Subcutaneous adipose tissue (tissue), 4 donors: ENCODE measurements around the gene SRA1. TPM values are rescaled to one million over a fixed set of nuclear protein-coding genes. Genes with fewer than 3 reads are reported as not detected.

ENCODE experiments used
- total RNA-seq, 4 donors: library from RNA; depleted of rRNA; stranded (reverse); fragments of >200 nt; gene quantifications; one replicate each; pipeline ENCODE4 v1.1.0, GENCODE V29; 2016
- TF ChIP-seq, protein P1 (sequence below): fragments of 450-650 bp; IDR thresholded peaks from one replicate; pipeline ENCODE4 v1.5.1; 2016; ENCODE audit warnings: low read depth, mild to moderate bottlenecking, control low read depth, antibody characterized with exemption, moderate library complexity

The SRA1 gene
- total RNA-seq, 4 donors from 2014 or later = 12.4 to 33.3 (median 14.7) TPM

DNA sequence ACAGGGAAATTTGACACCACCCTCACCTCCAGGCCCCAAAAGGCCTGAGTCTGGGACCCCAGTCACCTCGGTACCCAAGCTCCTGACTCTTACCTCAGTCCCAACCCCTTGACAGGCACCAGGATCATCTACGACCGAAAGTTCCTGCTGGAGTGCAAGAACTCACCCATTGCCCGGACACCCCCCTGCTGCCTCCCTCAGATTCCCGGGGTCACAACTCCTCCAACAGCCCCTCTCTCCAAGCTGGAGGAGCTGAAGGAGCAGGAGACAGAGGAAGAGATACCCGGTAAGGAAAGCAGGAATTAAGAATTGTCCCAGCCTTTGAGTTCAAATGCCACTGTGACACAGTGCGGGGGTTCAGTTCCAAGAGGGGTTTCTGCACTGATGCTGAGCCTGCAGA is 8.5 kb downstream of the SRA1 start:
- TF ChIP-seq, protein P1, sequence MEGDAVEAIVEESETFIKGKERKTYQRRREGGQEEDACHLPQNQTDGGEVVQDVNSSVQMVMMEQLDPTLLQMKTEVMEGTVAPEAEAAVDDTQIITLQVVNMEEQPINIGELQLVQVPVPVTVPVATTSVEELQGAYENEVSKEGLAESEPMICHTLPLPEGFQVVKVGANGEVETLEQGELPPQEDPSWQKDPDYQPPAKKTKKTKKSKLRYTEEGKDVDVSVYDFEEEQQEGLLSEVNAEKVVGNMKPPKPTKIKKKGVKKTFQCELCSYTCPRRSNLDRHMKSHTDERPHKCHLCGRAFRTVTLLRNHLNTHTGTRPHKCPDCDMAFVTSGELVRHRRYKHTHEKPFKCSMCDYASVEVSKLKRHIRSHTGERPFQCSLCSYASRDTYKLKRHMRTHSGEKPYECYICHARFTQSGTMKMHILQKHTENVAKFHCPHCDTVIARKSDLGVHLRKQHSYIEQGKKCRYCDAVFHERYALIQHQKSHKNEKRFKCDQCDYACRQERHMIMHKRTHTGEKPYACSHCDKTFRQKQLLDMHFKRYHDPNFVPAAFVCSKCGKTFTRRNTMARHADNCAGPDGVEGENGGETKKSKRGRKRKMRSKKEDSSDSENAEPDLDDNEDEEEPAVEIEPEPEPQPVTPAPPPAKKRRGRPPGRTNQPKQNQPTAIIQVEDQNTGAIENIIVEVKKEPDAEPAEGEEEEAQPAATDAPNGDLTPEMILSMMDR = no peak

DNA sequence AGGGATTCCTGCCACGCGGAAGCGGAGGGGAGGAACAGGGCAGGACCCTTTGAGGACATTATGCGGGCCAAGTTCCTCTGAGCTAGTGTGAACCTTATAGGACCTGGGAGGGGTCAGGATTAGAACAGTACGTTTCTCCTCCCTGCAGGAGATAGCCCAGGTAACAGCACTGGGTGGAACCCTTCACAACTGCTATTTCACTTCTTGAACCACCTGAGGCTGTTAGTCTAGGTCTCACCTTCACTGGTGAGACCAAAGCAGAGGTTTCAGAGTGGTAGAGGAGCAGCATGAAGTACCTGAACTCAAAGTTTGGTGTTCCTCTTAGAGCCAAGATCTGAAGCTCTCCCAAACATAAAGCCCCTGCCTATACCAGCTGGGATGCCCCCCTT is 9.0 kb downstream of the SRA1 start:
- TF ChIP-seq, protein P1 = no peak

DNA sequence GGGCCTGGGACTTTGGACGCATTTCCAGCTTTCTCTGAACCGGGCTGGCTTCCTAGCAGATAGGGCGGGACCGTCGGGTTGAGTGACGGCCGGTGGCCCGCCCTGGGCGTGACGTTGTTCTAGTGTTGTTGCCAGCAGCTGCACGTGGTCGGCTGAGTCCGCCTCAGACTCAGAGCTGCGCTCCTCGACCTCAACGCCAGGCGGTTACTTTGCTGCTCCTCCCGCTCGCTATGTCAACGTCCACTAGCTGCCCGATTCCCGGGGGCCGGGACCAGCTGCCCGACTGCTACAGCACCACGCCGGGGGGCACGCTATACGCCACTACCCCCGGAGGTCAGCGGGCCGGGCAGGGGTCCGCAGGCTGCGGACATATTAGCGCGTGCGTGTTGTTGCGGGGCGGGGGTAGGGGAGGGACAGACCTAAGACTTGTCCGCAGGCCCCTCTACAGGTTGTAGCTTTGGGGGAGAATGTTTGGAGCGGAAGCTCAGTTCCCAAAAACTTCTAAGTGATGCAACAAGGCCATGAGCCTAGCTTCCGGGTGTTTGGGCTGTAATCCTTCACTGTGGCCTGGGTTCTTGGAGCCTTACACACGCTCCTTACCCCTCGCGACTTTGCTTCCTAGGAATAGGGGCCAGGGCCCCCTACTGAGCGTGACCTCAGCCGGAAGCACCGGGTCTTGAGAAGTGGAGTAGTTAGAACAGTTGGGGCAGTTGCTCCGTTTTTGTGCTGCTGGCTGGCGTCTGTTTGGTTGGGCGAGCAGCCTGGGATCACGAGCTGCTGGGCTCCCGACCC is 9.6 kb downstream of the SRA1 start, which contains the start of gene EIF4EBP3:
TSS of gene EIF4EBP3 (plus strand) at position 155 of the 792 bp plus-strand sequence. CDS start at position 231, 76 bp downstream.
- TF ChIP-seq, protein P1 = no peak

DNA sequence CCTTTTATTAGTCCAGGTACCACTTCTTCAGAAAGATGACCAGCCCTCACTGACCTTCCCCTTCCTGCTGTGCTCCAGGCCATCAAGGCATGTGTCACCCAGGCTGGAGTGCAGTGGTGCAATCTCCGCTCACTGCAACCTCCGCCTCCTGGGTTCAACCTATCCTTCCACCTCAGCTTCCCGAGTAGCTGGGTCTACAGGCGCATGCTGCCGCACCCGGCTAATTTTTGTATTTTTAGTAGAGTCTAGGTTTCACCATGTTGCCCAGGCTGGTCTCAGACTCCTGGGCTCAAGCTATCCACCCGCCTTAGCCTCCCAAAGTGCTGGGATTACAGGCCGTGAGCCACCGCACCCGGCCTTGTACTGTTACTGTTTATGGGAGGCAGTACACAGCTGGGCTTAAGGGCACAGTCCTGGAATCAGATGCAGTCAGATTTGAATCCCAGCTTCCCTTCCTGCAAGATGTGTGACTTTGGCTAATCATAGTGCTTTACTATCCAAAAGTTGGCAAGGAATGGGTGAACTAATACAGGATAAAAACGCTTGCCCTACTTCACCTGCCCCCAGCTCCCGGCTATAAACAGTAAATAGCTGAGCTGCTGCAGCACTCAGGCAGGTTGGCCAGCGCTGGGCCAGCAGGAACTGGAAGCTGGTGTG is 10.3 kb downstream of the SRA1 start:
- TF ChIP-seq, protein P1 = no peak

DNA sequence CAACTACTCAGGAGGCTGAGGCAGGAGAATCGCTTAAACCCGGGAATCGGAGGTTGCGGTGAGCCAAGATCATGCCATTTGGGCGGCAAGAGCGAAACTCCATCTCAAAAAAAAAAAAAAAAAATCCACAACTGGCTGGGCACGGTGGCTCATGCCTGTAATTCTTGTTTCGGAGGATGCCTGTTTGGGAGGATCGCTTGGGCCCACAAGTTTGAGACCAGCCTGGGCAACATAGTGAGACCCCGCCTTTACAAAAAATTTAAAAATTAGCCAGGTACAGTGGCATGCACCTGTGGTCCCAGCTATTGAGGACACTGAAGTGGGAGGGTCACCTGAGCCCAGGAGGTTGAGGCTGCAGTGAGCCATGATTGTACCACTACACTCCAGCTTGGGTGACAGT is 11.7 kb downstream of the SRA1 start:
- TF ChIP-seq, protein P1 = no peak

DNA sequence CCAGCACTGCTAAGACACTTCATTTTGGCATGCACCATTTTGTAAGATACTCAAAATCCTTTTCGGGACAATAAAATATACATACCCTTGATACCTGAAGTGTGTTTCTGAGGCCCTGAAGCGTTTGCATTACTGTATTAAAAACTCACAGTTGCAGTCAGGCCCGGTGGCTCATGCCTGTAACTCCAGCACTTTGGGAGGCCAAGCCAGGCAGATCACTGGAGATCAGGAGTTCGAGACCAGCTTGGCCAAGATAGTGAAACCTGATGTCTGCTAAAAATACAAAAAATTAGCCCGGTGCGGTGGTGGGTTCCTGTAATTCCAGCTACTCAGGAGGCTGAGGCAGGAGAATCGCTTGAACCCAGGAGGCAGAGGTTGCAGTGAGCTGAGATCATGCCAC is 12.3 kb downstream of the SRA1 start:
- TF ChIP-seq, protein P1 = no peak

DNA sequence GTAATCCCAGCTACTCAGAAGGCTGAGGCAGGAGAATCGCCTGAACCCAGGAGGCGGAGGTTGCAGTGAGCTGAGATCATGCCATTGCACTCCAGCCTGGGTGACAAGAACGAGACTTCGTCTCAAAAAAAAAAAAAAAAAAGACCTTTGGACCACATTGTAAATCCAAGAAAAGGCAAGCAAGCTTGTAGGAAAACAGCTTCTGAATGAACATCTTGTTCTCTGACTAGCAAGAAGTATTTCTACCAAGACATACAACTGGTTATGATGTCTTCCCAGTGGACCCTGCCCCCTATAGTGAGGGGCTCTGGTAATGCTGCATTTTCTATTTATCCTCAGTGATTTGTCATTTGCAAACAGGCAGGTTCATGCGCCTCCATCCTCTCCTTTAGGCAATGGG is 14.3 kb downstream of the SRA1 start:
- TF ChIP-seq, protein P1 = no peak
